HEK293 (cell line): ENCODE measurements around the gene ZNF530.

Experiments used
- CTCF ChIA-PET: fragments of 350-600 bp; formaldehyde crosslinking; extraction: SDS; loops from one replicate; lab custom pipeline; 2021; ENCODE audit warnings: antibody characterized with exemption; lab: Yijun Ruan, JAX
- POLR2A ChIA-PET: fragments of 300-600 bp; formaldehyde crosslinking; extraction: SDS; loops from one replicate; lab custom pipeline; 2020; ENCODE audit warnings: antibody characterized with exemption, inconsistent platforms; lab: Yijun Ruan, JAX
- H3K27ac ChIP-seq: fragments of 200-500 bp; sonication (Bioruptor generic); 2 replicates; pipeline ENCODE4 v1.5.1; 2014; ENCODE audit warnings: low read depth, low read length, control low read depth, inconsistent platforms; ENCODE audit errors: extremely low read depth
- H3K36me3 ChIP-seq, 2 experiments: fragments of 200-500 bp in 1 of 2; sonication (Bioruptor generic) in 1 of 2; 1 replicate in 1 of 2; 2 replicates in 1 of 2; pipeline ENCODE4 v1.5.1; 2014 to 2017; ENCODE audit warnings: inconsistent platforms in 2 of 2, low read length in 2 of 2; ENCODE audit not compliant: control insufficient read depth in 2 of 2, insufficient read depth in 1 of 2
- H3K4me1 ChIP-seq: fragments of 200-500 bp; sonication (Bioruptor generic); 2 replicates; pipeline ENCODE4 v1.5.1; 2014; ENCODE audit warnings: mild to moderate bottlenecking, low read length, inconsistent platforms; ENCODE audit not compliant: control insufficient read depth, insufficient read depth
- H3K4me3 ChIP-seq: 2 replicates; pipeline ENCODE4 v1.5.1; 2011; ENCODE audit warnings: low read depth, mild to moderate bottlenecking, control low read depth, low read length, moderate library complexity
- H3K9me3 ChIP-seq: fragments of 200-500 bp; sonication (Bioruptor generic); 2 replicates; pipeline ENCODE4 v1.5.1; 2014; ENCODE audit warnings: low read depth, low read length, inconsistent platforms; ENCODE audit not compliant: control insufficient read depth, insufficient read depth
- KLF7 ChIP-seq: fragments of 450-650 bp; formaldehyde crosslinking; IDR thresholded peaks from 2 replicates; pipeline ENCODE4 v1.5.1; 2016; ENCODE audit warnings: missing biosample characterization, missing genetic modification characterization, borderline replicate concordance
- PRDM1 ChIP-seq: fragments of 450-650 bp; formaldehyde crosslinking; IDR thresholded peaks from 2 replicates; pipeline ENCODE4; 2016; ENCODE audit warnings: missing biosample characterization, missing genetic modification characterization
- SP2 ChIP-seq: fragments of 450-650 bp; formaldehyde crosslinking; IDR thresholded peaks from 2 replicates; pipeline ENCODE4 v1.5.1; 2016; ENCODE audit warnings: missing biosample characterization, missing genetic modification characterization
- ZBTB20 ChIP-seq: fragments of 450-650 bp; formaldehyde crosslinking; IDR thresholded peaks from 2 replicates; pipeline ENCODE4 v1.5.1; 2016; ENCODE audit warnings: missing biosample characterization, missing genetic modification characterization
- ZBTB7A ChIP-seq: fragments of 450-650 bp; formaldehyde crosslinking; IDR thresholded peaks from 2 replicates; pipeline ENCODE4 v1.5.1; 2016; ENCODE audit warnings: low read depth, missing biosample characterization, missing genetic modification characterization
- ZNF10 ChIP-seq: fragments of 450-650 bp; formaldehyde crosslinking; IDR thresholded peaks from 2 replicates; pipeline ENCODE4 v1.5.1; 2017; ENCODE audit warnings: missing biosample characterization, missing genetic modification characterization
- ZNF114 ChIP-seq: fragments of 450-650 bp; formaldehyde crosslinking; IDR thresholded peaks from 2 replicates; pipeline ENCODE4 v1.5.0; 2017; ENCODE audit warnings: missing biosample characterization, missing genetic modification characterization
- ZNF2 ChIP-seq: fragments of 450-650 bp; formaldehyde crosslinking; IDR thresholded peaks from 2 replicates; pipeline ENCODE4 v1.5.1; 2016; ENCODE audit warnings: missing biosample characterization, missing genetic modification characterization
- ZNF214 ChIP-seq: fragments of 450-650 bp; formaldehyde crosslinking; IDR thresholded peaks from 2 replicates; pipeline ENCODE4 v1.5.1; 2017; ENCODE audit warnings: missing biosample characterization, mild to moderate bottlenecking, missing genetic modification characterization, borderline replicate concordance
- ZNF311 ChIP-seq: fragments of 450-650 bp; formaldehyde crosslinking; IDR thresholded peaks from 2 replicates; pipeline ENCODE4 v1.5.1; 2017; ENCODE audit warnings: missing biosample characterization, missing genetic modification characterization, borderline replicate concordance
- ZNF391 ChIP-seq: fragments of 450-650 bp; formaldehyde crosslinking; IDR thresholded peaks from 2 replicates; pipeline ENCODE4 v1.5.1; 2016; ENCODE audit warnings: low read depth, missing biosample characterization, missing genetic modification characterization, borderline replicate concordance
- ZNF530 ChIP-seq: fragments of 450-650 bp; formaldehyde crosslinking; IDR thresholded peaks from 2 replicates; pipeline ENCODE4 v1.5.1; 2016; ENCODE audit warnings: low read depth, missing biosample characterization, missing genetic modification characterization
- ZNF596 ChIP-seq: fragments of 450-650 bp; IDR thresholded peaks from 2 replicates; pipeline ENCODE4 v1.5.0; 2018; ENCODE audit warnings: missing biosample characterization, mild to moderate bottlenecking, missing genetic modification characterization, moderate library complexity
- ZNF600 ChIP-seq: fragments of 450-650 bp; formaldehyde crosslinking; IDR thresholded peaks from 2 replicates; pipeline ENCODE4 v1.5.1; 2016; ENCODE audit warnings: missing biosample characterization, missing genetic modification characterization
- ZNF76 ChIP-seq: fragments of 450-650 bp; formaldehyde crosslinking; IDR thresholded peaks from 2 replicates; pipeline ENCODE4; 2016; ENCODE audit warnings: low read depth, missing biosample characterization, missing genetic modification characterization, borderline replicate concordance
- ZNF777 ChIP-seq: fragments of 450-650 bp; formaldehyde crosslinking; IDR thresholded peaks from 2 replicates; pipeline ENCODE4 v1.5.1; 2017; ENCODE audit warnings: missing biosample characterization, missing genetic modification characterization, borderline replicate concordance
- TF ChIP-seq, protein P1 (sequence below): fragments of 450-650 bp; formaldehyde crosslinking; IDR thresholded peaks from 2 replicates; pipeline ENCODE4 v1.5.1; 2016; ENCODE audit warnings: missing biosample characterization, missing genetic modification characterization, borderline replicate concordance
- TF ChIP-seq, protein P2 (sequence below): fragments of 450-650 bp; formaldehyde crosslinking; IDR thresholded peaks from 2 replicates; pipeline ENCODE4 v1.5.1; 2017; ENCODE audit warnings: missing biosample characterization, missing genetic modification characterization
- TF ChIP-seq, protein P3 (sequence below): fragments of 450-650 bp; formaldehyde crosslinking; conservative IDR thresholded peaks from 2 replicates; pipeline ENCODE4 v1.5.1; 2016; ENCODE audit warnings: low read depth, missing biosample characterization, missing genetic modification characterization
- TF ChIP-seq, protein P4 (sequence below): fragments of 450-650 bp; formaldehyde crosslinking; IDR thresholded peaks from 2 replicates; pipeline ENCODE4 v1.5.1; 2016; ENCODE audit warnings: missing biosample characterization, missing genetic modification characterization
- TF ChIP-seq, protein P5 (sequence below): fragments of 450-650 bp; formaldehyde crosslinking; IDR thresholded peaks from 2 replicates; pipeline ENCODE4 v1.5.1; 2017; ENCODE audit warnings: missing biosample characterization, mild to moderate bottlenecking, missing genetic modification characterization, moderate library complexity

Gene ZNF530

DNA sequence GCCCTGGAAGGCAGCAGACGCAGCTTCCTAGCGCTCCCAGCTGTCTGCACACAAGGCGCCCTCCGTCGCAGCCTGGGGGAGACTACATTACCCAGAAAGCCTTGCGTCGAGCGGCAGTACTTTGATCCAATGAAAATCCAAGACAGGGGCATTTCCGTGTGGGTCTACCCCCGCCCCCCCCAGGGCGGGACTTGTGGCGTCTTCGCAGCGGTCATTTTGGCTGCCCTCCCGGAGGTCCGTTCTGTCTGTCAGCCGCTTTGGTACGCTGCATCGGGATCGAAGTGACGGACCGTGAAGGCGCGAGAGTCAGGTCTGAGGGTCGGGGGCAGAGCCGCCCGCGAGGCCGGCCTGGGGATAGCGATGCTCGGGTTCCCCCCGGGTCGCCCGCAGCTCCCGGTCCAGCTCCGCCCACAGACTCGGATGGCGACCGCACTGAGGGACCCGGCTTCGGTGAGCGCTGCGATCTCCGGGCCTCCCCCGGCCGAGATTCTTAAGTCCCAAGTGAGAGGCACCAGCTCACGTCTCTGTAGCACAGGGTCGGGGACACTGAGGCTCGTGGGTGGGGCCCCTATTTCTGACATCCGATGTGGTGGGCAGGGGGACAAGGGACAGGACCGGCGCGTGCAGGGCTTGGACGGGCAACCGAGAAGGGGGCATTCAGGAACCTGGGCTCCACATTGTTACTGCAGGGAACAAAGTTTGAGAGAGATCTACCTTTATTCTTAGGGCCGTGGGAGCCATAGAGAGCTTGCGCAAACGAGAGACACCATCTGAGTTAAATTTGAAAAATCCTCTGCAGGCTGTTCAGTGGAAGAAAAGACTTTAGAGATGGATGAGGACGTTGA lies 33.5 kb downstream of the ZNF530 start, which contains the start of gene ZNF211:
Gene ZNF211, plus strand, starts transcription at position 182 of the 845 bp plus-strand sequence. Its CDS starts 179 bp downstream, at position 361.
- ChIA-PET POLR2A (interaction anchor here (0.5 to 2.5 kb wide), 9 partner anchors 19 to 244 kb away, joined by 3 to 10 read pairs (median 4); partner anchors contain the start of genes ZNF134, ZNF416, ZNF548 and ZNF551), CTCF (interaction anchor here (0.5 to 1.1 kb wide), 3 partner anchors 9 to 523 kb away, joined by 3 read pairs; no protein-coding TSS in a partner anchor)
- Histone ChIP-seq H3K36me3 (peaks cover 27 to 36% of the 10 kb centered on the region in 2 experiments), H3K27ac (no peak within 1 kb of the TSS; the same call in 1 of the 2 replicates), H3K4me1 (0 out of 2 replicates have a peak, but pooled peaks cover 2% of the 10 kb centered on the region), H3K9me3 (no peaks in the 10 kb centered on the region; the same call in 1 of the 2 replicates), H3K4me3 (peak within 1 kb of the TSS; percentile 80)
- TF ChIP-seq, protein P1, sequence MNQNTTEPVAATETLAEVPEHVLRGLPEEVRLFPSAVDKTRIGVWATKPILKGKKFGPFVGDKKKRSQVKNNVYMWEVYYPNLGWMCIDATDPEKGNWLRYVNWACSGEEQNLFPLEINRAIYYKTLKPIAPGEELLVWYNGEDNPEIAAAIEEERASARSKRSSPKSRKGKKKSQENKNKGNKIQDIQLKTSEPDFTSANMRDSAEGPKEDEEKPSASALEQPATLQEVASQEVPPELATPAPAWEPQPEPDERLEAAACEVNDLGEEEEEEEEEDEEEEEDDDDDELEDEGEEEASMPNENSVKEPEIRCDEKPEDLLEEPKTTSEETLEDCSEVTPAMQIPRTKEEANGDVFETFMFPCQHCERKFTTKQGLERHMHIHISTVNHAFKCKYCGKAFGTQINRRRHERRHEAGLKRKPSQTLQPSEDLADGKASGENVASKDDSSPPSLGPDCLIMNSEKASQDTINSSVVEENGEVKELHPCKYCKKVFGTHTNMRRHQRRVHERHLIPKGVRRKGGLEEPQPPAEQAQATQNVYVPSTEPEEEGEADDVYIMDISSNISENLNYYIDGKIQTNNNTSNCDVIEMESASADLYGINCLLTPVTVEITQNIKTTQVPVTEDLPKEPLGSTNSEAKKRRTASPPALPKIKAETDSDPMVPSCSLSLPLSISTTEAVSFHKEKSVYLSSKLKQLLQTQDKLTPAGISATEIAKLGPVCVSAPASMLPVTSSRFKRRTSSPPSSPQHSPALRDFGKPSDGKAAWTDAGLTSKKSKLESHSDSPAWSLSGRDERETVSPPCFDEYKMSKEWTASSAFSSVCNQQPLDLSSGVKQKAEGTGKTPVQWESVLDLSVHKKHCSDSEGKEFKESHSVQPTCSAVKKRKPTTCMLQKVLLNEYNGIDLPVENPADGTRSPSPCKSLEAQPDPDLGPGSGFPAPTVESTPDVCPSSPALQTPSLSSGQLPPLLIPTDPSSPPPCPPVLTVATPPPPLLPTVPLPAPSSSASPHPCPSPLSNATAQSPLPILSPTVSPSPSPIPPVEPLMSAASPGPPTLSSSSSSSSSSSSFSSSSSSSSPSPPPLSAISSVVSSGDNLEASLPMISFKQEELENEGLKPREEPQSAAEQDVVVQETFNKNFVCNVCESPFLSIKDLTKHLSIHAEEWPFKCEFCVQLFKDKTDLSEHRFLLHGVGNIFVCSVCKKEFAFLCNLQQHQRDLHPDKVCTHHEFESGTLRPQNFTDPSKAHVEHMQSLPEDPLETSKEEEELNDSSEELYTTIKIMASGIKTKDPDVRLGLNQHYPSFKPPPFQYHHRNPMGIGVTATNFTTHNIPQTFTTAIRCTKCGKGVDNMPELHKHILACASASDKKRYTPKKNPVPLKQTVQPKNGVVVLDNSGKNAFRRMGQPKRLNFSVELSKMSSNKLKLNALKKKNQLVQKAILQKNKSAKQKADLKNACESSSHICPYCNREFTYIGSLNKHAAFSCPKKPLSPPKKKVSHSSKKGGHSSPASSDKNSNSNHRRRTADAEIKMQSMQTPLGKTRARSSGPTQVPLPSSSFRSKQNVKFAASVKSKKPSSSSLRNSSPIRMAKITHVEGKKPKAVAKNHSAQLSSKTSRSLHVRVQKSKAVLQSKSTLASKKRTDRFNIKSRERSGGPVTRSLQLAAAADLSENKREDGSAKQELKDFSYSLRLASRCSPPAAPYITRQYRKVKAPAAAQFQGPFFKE (tag by site-specific recombination): no peak
- TF ChIP-seq, protein P2, sequence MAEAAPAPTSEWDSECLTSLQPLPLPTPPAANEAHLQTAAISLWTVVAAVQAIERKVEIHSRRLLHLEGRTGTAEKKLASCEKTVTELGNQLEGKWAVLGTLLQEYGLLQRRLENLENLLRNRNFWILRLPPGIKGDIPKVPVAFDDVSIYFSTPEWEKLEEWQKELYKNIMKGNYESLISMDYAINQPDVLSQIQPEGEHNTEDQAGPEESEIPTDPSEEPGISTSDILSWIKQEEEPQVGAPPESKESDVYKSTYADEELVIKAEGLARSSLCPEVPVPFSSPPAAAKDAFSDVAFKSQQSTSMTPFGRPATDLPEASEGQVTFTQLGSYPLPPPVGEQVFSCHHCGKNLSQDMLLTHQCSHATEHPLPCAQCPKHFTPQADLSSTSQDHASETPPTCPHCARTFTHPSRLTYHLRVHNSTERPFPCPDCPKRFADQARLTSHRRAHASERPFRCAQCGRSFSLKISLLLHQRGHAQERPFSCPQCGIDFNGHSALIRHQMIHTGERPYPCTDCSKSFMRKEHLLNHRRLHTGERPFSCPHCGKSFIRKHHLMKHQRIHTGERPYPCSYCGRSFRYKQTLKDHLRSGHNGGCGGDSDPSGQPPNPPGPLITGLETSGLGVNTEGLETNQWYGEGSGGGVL: peak; percentile 8; the same call in 1 of the 2 replicates
- TF ChIP-seq, protein P3, sequence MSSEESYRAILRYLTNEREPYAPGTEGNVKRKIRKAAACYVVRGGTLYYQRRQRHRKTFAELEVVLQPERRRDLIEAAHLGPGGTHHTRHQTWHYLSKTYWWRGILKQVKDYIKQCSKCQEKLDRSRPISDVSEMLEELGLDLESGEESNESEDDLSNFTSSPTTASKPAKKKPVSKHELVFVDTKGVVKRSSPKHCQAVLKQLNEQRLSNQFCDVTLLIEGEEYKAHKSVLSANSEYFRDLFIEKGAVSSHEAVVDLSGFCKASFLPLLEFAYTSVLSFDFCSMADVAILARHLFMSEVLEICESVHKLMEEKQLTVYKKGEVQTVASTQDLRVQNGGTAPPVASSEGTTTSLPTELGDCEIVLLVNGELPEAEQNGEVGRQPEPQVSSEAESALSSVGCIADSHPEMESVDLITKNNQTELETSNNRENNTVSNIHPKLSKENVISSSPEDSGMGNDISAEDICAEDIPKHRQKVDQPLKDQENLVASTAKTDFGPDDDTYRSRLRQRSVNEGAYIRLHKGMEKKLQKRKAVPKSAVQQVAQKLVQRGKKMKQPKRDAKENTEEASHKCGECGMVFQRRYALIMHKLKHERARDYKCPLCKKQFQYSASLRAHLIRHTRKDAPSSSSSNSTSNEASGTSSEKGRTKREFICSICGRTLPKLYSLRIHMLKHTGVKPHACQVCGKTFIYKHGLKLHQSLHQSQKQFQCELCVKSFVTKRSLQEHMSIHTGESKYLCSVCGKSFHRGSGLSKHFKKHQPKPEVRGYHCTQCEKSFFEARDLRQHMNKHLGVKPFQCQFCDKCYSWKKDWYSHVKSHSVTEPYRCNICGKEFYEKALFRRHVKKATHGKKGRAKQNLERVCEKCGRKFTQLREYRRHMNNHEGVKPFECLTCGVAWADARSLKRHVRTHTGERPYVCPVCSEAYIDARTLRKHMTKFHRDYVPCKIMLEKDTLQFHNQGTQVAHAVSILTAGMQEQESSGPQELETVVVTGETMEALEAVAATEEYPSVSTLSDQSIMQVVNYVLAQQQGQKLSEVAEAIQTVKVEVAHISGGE: peak; percentile 78
- TF ChIP-seq ZBTB7A (no peak), ZNF76 (peak; percentile 94), ZNF600 (no peak), ZNF10 (tag by site-specific recombination) (no peak), ZNF391 (tag by site-specific recombination) (no peak), ZBTB20 (peak; percentile 62; the same call in 1 of the 2 replicates), SP2 (peak; percentile 94), ZNF777 (tag by site-specific recombination) (no peak), ZNF2 (tag by site-specific recombination) (no peak), ZNF214 (no peak), PRDM1 (tag by site-specific recombination) (no peak), KLF7 (tag by site-specific recombination) (no peak), ZNF114 (tag by site-specific recombination) (no peak), ZNF311 (no peak), ZNF530 (tag by site-specific recombination) (no peak), ZNF596 (tag by site-specific recombination) (no peak)
- TF ChIP-seq, protein P4, sequence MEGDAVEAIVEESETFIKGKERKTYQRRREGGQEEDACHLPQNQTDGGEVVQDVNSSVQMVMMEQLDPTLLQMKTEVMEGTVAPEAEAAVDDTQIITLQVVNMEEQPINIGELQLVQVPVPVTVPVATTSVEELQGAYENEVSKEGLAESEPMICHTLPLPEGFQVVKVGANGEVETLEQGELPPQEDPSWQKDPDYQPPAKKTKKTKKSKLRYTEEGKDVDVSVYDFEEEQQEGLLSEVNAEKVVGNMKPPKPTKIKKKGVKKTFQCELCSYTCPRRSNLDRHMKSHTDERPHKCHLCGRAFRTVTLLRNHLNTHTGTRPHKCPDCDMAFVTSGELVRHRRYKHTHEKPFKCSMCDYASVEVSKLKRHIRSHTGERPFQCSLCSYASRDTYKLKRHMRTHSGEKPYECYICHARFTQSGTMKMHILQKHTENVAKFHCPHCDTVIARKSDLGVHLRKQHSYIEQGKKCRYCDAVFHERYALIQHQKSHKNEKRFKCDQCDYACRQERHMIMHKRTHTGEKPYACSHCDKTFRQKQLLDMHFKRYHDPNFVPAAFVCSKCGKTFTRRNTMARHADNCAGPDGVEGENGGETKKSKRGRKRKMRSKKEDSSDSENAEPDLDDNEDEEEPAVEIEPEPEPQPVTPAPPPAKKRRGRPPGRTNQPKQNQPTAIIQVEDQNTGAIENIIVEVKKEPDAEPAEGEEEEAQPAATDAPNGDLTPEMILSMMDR (tag by site-specific recombination): no peak
- TF ChIP-seq, protein P5, sequence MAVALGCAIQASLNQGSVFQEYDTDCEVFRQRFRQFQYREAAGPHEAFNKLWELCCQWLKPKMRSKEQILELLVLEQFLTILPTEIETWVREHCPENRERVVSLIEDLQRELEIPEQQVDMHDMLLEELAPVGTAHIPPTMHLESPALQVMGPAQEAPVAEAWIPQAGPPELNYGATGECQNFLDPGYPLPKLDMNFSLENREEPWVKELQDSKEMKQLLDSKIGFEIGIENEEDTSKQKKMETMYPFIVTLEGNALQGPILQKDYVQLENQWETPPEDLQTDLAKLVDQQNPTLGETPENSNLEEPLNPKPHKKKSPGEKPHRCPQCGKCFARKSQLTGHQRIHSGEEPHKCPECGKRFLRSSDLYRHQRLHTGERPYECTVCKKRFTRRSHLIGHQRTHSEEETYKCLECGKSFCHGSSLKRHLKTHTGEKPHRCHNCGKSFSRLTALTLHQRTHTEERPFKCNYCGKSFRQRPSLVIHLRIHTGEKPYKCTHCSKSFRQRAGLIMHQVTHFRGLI (tag by site-specific recombination): no peak
